Measurements from ENCODE around the gene NFE2L3.
A peak's percentile ranks its signal among the peaks of the same experiment; 100 is the strongest.
"Not testable (repeated sequence)": the region's sequence is repeated elsewhere in the genome, so short reads cannot be mapped to it uniquely, and the experiment has no call there.

The NFE2L3 gene

DNA sequence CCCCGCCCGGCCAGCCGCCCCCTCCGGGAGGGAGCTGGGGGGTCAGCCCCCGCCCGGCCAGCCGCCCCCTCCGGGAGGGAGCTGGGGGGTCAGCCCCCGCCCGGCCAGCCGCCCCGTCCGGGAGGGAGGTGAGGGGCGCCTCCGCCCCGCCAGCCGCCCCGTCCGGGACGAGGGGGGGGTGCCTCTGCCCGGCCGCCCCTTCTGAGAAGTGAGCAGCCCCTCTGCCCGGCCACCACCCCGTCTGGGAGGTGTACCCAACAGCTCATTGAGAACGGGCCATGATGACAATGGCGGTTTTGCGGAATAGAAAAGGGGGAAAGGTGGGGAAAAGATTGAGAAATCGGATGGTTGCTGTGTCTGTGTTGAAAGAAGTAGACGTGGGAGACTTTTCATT, 3.7 kb upstream of the NFE2L3 start:
- DNase-seq: not testable (repeated sequence)

DNA sequence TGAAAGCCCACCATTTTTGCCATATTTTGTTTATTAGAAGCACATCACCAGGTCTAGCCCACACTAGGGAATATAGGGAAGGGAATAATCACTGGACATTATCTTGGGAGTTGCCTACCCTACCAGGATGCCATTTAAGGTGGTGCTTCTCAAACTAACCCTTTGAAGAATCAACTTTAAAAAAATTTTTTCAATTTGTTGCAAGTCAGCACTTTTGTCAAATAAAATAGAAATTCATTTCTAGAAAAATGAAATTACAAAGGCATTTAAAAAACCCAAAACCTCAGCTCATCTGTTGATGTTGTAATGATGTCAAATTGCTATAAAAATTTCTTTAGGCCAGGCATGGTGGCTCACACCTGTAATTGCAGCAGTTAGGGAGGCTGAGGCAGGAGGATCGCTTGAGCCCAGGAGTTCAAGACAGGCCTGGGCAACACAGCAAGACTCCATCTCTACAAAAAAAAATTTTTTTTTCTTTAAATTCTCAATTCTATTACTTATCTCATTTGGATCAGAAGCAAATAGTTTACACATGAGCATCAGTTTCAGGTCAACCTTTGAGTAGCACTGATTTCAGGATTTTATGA, 2.5 kb upstream of the NFE2L3 start:
- no peak for DNase-seq

DNA sequence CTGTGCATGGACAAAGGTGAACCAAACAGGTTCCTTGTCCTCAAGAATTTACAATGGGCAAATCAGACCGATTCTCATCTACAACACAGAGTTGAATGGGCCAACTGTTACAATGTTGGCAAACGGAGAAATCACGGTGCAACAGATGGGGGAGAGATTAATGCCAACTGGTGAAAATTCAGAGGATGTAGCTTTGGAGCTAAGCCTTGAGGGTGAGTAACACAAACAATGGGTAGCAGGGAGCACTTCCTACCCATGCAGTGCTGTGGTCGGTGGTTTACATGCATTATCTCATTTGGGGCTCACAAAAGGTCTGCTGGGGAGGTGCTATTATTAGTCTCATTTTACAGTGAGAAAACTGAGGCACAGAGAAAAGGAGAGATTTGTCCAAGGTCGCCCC, 902 bp upstream of the NFE2L3 start:
- DNase-seq: no peak

DNA sequence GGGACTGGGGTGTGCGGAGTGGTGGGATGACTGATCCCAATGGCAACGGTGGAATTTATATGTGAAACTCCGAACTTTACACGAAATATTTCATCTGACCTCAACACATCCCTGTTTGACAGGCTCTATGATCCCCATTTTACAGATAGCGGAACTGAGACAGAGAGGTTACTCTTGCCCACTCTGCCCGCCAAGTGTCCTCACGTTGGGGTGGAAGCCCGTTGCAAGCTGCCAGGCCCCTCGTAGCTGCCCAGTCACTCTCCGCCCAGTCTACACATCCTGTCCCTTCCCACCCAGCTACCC, 397 bp upstream of the NFE2L3 start:
- DNase-seq: no peak

DNA sequence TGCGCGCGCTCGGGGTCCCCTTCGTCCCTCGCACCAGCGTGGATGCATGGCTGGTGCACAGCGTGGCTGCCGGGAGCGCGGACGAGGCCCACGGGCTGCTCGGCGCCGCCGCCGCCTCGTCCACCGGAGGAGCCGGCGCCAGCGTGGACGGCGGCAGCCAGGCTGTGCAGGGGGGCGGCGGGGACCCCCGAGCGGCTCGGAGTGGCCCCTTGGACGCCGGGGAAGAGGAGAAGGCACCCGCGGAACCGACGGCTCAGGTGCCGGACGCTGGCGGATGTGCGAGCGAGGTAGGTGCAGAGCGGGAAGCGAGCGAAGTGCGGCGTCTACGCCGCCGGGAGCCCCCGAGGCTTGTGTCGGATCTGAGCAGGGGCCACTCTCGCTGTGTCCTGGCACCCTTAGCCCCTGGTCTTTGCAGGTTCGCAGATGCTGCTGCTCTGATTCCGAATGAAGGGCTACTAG, 813 bp downstream of the NFE2L3 start:
- peak; percentile 79 for DNase-seq

DNA sequence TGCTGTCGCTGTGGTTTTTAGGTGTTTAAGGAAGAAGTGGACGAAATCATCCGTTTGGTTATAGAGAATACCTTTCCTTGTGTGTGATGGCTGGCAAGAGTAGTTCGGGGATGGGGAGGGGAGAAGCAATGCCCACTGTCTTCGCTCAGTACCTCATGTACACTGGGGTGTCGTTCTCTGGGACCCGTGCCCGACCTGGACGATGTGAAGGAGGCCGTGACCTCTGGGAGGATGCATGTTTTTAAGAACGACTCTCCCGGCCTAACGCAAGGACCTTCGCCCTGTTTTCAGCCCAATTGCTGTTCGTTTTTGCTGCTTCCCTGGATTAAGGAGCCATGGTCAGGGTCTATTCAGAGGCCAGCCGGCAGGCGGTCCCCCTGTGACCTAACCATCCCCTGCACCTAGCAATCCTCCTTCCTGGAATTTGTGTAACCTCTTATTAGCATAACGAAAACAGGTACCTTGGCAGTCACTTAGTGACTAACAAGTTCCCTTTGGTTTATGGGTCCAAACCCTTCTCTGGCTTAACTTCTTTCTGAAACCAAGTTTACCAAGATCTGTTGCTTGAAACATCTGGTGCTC, 1.3 kb downstream of the NFE2L3 start:
- DNase-seq: peak; percentile 76

DNA sequence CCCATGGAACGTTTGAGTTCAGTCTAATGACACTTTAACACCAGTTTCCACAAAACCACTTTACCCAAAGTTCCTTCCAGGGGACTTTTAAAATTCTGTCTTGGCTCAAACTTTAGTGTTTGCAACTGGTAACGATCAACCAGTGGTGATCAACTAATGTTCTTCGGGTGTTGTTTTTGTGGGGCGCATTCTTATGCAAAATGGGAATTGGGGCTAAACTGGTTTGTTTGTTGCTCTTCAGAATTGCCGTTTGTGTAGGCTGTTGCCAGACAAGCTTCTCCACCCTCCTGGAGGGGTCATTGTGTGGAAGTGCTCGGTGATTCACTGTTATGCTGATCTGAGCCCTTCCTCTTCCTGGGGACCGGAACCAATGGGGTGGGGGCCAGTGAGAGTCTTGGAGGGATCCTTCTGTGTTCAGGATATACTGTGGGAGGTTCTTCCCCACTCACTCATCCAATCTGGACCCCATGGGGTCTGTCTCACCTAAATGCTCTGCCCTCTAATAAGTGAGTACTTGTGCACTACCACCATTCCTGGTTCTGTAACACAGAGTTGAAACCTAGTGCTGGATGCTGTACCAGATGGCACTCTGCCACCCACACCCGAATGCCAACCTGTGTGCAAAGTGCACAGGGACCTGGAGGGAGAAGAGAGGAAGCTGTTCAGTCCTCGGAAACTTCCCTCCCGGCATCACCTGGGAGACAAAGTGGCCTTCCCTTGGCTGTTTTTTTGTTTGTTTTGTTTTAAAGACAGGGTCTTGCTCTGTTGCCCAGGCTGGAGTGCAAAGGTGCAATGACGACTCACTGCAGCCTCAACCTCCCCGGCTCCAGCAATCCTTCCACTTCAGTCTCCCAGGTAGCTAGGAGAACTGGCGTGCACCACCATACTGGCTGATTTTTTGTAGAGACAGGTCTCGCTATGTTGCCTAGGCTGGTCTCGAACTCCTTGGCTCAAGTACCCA, 2.1 kb downstream of the NFE2L3 start:
- DNase-seq: peak; percentile 76

DNA sequence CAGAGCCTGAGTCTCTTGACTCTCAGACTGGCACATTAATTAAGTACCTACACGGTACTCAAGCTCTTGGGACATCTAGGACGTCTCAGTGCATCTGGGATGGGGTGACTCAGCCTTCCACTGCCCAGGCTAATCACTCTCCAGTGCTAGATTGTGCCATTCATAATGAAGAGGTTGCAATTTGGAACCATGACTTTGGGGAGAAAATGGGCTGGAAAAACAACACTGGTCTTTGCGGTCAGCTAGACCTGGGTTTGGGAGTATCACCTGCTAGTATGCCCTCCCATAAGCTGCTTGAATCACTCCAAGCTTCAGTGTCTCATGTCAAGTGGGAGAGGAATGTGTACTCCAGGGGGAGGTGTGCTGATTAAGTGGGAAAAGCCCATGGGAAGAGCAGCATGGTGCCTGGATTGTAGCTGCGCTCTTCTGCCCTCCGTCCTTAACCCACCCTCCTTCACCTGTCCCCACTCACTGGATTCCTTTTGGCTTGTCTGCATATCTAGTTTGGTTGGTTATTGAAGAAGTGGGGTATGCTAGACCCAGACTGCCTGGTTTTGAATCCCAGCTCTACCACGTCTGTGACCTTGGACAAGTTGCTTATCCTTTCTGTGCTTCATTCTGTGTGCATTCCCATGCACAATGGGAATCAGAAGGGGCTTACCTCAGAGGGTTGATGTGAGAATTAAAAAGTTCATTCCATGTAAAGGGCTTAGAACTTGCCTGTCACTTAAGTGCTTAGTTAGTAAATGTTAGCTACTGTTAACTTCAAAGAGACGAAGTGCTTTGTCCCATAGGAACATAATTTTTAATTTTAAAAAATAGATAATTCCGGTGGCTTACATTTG, 3.8 kb downstream of the NFE2L3 start:
- no peak for DNase-seq

DNA sequence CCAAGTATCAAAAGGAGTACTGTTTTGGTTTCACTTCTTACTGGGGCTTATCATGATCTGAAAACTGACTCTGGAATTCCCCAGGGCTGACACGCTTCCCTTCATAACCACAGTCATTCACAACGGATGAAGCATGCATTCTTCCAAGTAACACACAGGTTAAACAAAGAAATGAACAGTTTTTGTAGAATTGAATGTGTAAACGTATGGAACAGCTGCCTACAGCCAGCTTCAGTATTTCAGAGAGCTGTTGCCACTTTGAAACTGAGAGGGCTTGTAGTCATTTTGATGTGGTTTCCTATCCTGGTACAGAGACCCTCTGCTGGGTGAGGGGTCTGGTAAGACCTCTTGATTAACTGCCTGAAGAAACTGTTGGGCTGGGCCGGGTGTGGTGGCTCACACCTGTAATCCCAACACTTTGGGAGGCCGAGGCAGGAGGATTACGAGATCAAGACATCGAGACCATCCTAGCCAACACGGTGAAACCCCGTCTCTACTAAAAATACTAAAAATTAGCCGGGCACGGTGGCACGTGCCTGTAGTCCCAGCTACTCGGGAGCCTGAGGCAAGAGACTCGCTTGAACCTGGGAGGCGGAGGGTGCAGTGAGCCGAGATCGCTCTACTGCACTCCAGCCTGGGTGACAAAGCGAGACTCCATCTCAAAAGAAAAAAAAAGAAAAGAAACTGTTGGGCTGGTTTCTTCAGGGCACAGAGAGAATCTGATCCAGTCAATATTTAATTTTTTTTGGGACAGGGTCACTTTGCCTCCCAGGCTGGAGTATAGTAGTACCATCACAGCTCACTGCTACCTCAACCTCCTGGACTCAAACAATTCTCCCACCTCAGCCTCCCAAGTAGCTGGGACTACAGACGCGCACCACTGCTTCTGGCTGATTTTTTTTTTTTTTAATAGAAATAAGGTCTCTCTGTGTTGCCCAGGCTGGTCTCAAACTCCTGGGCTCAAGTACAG, 4.7 kb downstream of the NFE2L3 start:
- peak; percentile 86 for DNase-seq

DNA sequence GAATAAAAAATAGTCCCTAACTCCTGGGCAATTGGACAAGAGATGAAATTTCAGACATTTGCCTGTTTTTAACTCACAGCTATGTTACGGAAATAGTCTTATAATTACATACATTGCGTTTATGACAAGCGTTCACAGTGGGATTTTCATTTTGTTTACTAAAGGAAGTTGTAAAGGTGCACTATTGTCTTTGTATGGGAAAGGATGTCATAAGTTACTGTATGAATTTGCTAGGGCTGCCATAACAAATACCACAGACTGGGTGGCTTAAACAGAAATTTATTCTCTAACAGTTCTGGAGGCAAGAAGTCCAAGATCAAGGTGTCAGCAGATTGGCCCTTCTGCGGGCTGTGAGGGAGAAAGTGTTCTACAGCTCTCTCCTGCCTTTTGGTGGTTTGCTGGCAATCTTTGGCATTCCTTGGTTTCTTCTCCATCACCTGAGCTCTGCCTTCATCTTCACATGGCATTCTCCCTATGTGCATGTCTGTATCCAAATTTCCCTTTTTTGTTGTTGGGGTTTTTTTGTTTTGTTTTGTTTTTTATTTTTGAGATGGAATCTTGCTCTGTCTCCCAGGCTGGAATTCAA, 5.6 kb downstream of the NFE2L3 start:
- no peak for DNase-seq

DNA sequence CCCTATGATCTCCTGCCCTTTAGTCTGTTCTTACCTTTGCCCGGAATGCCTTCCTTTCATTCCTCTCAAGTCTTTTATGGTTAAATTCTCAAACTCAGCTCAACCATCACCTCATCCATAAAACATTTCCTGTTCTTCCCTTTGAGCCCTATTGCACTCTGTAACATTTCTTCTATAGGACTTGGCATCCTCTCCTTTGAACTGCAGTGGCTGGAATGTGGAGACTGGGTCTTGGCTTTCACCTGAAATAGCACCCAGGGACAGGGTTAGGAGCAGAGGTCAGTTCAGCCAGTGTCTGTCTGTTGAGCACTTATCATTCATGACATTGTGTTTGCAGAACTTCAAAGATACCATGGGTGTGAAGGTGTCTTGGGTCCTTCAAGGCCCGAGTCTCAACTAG, 7.2 kb downstream of the NFE2L3 start:
- DNase-seq: no peak

DNA sequence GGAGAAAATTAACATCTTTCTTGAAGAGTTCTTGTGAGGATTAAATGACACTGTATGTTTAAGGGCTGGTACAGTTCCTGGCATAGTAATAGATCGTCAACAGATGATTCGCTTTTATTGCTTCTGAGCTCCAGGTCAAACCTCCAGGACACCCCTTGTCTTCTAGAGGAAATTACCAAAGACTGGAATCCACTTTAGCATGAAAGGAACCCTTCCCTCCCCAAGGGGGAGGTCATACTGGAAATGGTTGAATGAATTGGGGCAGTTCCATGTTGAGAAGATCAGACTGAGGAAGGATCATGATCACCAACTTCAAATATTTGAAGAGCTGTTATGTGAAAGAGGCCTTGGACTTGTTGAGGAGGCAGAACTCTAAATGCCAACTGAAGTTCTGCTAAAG, 8.9 kb downstream of the NFE2L3 start:
- no peak for DNase-seq

DNA sequence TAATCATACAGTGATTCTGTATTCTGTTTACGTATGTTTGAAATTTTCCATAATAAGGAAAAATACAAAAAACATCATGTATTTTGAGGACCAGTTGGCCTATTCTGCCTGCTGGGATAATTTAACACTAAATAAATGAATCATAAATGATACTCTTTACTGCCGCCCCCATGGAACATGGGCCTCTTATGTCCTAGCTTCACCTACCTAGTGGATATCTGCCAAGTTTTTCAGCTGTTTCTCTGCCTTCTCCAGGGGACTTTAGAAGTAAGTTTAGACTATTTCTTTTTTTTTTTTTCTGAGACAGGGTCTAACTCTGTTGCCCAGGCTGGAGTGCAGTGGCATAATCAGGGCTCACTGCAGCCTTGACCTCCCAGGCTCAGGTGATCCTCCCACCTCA, 10.4 kb downstream of the NFE2L3 start:
- DNase-seq: no peak

DNA sequence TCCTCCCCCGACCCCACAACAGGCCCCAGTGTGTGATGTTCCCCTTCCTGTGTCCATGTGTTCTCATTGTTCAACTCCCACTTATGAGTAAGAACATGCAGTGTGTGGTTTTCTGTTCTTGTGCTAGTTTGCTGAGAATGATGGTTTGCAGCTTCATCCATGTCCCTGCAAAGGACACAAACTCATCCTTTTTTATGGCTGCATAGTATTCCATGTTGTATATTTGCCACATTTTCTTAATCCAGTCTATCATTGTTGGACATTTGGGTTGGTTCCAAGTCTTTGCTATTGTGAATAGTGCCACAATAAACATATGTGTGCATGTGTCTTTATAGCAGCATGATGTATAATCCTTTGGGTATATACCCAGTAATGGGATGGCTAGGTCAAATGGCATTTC, 11.8 kb downstream of the NFE2L3 start:
- DNase-seq: not testable (repeated sequence)

DNA sequence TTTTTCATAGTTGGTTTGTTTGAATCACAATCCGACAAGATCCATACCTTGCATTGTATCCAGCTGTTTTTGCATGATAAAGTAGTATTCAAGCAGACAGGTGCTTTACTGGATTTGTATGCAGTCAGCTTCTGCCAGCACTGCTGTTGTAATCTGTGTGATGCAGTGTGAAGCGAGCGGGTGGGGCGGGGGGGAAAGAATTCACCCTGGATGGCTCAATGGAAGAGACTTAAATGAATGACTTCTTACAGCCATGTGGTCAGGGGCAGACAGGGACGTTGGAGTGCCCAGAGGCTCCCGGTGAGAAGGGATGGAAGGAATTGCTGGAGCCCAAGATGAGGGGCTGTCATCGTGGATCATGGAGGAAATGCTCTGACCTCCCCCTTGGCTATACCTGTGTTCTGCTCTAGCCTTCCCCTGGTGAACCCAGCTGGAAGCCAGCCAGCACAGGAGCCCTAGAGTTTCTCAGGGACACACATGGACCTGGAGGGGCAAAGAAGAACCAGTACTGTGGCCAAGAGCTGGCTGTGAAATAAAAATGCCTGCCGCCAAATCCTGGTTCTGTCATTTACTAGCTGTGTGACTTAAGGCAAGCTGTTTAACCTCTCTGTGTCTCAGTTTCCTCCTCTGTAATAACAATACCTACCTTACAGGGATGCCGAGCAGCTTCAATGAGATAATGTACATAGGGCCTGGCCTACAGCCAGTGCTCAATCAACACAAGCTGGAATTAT, 14.1 kb downstream of the NFE2L3 start:
- no peak for DNase-seq

DNA sequence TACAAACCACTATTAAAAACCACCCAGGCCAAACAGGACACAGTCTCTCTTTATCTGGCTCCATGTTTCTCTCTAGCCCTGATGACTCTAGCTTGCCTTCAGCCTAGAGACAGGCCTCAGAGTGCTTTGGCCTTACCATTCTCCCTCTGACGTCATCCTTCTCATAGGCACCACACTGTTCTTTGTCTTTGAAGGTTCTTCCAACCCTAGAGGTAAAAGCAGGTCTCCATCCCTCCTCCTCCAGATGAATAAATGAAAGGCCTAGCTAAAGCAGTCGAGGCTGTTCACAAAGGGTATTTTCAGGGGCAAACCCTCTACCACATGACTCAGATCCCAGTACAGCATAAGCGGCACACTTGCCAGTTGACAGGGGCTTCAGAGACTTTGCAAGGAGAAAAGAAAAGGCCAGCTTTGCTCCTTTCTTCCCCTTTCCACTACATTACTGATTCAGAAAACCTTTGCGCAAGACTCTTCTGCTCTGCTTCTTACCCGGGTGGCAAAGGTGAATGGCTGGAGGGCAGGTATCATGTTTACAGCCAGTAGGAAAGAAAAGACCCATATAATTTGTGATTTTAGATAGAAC, 14.8 kb downstream of the NFE2L3 start:
- DNase-seq: no peak

DNA sequence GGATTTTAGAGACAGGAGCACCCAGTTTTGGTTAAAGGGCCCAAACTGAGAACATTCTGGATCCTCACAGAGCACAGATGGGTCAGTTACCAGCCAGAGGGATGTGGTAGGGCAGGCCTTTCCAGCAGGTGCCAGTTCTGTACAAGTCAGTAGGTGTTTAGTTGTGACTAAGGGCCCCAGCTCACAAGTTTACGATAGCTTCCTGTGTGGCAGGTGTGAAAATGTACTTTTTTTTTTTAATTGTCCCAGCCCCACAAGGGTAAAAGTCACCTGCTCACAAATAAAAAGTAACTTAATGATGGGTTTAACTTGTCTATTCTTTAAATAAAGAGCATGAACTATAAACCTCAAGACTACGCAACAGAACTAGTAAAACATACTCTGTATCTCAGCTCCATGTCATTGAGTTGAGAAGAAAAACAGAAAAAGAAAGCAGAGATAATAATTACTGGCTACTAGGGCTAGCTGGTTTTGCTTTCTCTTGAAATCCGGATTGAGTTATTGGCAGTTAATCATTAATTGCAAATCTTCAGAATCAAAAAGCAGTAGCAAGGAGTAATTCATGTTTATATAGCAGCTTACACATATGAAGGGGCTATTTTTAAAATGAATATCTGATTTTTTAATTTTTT, 15.4 kb downstream of the NFE2L3 start:
- DNase-seq: peak; percentile 67

DNA sequence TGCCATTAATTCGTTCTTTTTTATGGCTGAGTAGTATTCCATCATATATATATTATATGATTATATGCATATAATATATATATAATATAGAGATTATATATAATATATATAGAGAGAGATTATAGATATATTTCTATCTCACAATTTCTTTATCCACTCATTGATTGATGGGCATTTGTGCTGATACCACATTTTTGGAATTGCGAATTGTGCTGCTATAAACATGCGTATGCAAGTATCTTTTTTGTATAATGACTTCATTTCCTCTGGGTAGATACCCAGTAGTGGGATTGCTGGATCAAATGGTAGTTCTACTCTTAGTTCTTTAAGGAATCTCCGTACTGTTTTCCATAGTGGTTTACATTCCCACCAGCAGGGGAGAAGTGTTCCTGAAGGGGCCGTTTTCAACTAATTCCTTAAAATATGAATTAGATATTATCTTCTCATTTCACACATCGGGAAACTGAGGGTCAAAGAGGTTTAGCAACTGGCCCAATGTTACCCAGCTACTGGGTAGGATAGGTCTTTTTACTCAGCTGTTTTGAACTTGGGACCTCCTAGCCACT, 16.5 kb downstream of the NFE2L3 start:
- DNase-seq: no peak

DNA sequence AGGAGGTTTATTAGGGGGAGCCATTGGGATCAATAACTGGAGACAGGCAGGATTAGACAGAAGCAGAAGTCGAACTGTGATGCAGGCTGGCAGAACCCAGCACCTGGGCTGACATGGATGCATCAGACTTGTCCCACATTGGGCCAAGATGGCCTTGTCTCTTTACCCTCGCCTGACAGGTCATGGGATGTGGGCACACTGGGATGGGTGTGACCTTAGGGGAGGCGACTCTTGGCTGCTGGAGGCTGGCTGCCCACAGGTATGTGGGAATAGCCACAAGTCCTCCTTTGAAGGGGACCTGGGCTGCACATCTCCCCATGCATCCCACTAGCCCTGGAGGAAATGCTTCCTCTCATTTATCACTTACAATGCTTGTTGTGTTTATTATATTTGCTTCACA, 17.3 kb downstream of the NFE2L3 start:
- no peak for DNase-seq

DNA sequence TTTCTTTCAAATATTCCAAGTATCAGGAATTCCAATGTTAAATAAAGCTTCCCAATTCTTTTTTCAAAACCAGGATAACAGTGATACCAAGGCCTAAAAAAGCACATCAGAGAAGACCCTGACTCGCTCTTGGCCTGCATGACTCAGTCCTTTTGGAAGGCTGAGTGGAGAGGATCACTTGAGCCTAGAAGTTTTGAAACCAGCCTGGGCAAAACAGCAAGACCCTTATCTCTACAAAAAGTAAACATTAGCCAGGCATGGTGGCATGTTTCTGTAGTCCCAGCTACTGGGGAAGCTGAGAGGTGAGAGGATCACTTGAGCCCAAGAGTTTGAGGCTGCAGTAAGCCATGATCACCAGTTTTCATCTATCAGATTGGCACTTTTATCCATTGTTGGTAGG, 18.7 kb downstream of the NFE2L3 start:
- no peak for DNase-seq
